HCT116 (cell line): Measurements from ENCODE around the gene TMEM223. TPM values are rescaled to one million over a fixed set of nuclear protein-coding genes. Genes with fewer than 3 reads are reported as not detected.

ENCODE experiments used
- ATAC-seq: fragments of 200-7000 bp; cut with Tn5 transposase; 2 replicates; pipeline ENCODE4 v1.9.1; 2020; ENCODE audit warnings: mild to moderate bottlenecking, moderate library complexity
- BruUV-seq: library from RNA; stranded (reverse); fragments of 400-500 nt; replicated peaks from 2 replicates; lab custom pipeline; 2021; lab: Mats Ljungman, UMichigan
- CTCF ChIA-PET: fragments of 300-600 bp; sonication (Branson Sonifier 250); formaldehyde crosslinking; loops from one replicate; lab custom pipeline; 2021; ENCODE audit warnings: antibody characterized with exemption; lab: Charles Lee
- POLR2A ChIA-PET: fragments of 300-600, 350-600 bp; sonication (Branson Sonifier 250); formaldehyde crosslinking; loops from one replicate; lab custom pipeline; 2021; ENCODE audit warnings: antibody characterized with exemption; lab: Charles Lee
- RAD21 ChIA-PET, 2 experiments: fragments of 300-600 bp; sonication (Branson Sonifier 250); formaldehyde crosslinking; loops; one replicate each; lab custom pipeline; 2023; ENCODE audit warnings: low total read pairs in 2 of 2; ENCODE audit not compliant: uncharacterized antibody in 2 of 2, unreplicated experiment in 2 of 2, low non-redundant PET in 1 of 2; lab: Charles Lee
- DNase-seq: peaks from one replicate; pipeline ENCODE4 v3.0.0-alpha.2; 2010; ENCODE audit warnings: low read depth, low spot score
- H2AFZ ChIP-seq: fragments of 200-600 bp; shearing (Covaris generic), sonication (generic); 2 replicates; pipeline ENCODE4 v1.6.1; 2017; ENCODE audit warnings: low read depth, mixed run types, mixed read lengths, antibody characterized with exemption, low read length; ENCODE audit not compliant: poor library complexity, severe bottlenecking
- H3K27ac ChIP-seq: 2 replicates; pipeline ENCODE4 v1.5.1; 2012; ENCODE audit warnings: low read depth, low read length
- H3K27me3 ChIP-seq: fragments of 200-600 bp; sonication (generic); 2 replicates; pipeline ENCODE4 v1.6.1; 2016; ENCODE audit warnings: mixed run types, low read length, mixed read lengths; ENCODE audit not compliant: insufficient read depth
- H3K36me3 ChIP-seq, 2 experiments: fragments of 200-500 bp in 1 of 2; fragments of 200-600 bp in 1 of 2; sonication (Bioruptor generic) in 1 of 2; sonication (generic) in 1 of 2; 2 replicates each; pipeline versions ENCODE4 v1.5.1 to v1.6.1; 2014 to 2016; ENCODE audit warnings: low read length in 2 of 2, inconsistent platforms in 1 of 2, mixed read lengths in 1 of 2, mixed run types in 1 of 2; ENCODE audit not compliant: insufficient read depth in 2 of 2, control insufficient read depth in 1 of 2
- H3K4me1 ChIP-seq, 2 experiments: fragments of 200-600 bp in 1 of 2; sonication (generic) in 1 of 2; 2 replicates each; pipeline versions ENCODE4 v1.5.1 to v1.6.1; 2012 to 2017; ENCODE audit warnings: low read length in 2 of 2, inconsistent platforms in 1 of 2, mild to moderate bottlenecking in 1 of 2, mixed read lengths in 1 of 2, mixed run types in 1 of 2, moderate library complexity in 1 of 2; ENCODE audit not compliant: insufficient read depth in 2 of 2, control insufficient read depth in 1 of 2
- H3K4me2 ChIP-seq: fragments of 200-600 bp; sonication (generic); 2 replicates; pipeline ENCODE4 v1.6.1; 2017; ENCODE audit warnings: mixed run types, low read length, mixed read lengths
- H3K4me3 ChIP-seq, 2 experiments: fragments of 200-600 bp in 1 of 2; sonication (generic) in 1 of 2; replicated peaks in 1 of 2; 2 replicates each; pipeline ENCODE4 v1.5.1; 2011 to 2016; ENCODE audit warnings: low read length in 2 of 2, control low read depth in 1 of 2, low read depth in 1 of 2, mild to moderate bottlenecking in 1 of 2, mixed read lengths in 1 of 2, mixed run types in 1 of 2
- H3K79me2 ChIP-seq: fragments of 200-600 bp; sonication (generic); 2 replicates; pipeline ENCODE4 v1.6.1; 2017; ENCODE audit warnings: mild to moderate bottlenecking, mixed run types, low read length, moderate library complexity, mixed read lengths; ENCODE audit not compliant: insufficient read depth
- H3K9ac ChIP-seq: fragments of 200-600 bp; sonication (generic); 2 replicates; pipeline ENCODE4 v1.6.1; 2016; ENCODE audit warnings: low read length, mixed read lengths
- H3K9me2 ChIP-seq: fragments of 200-600 bp; sonication (generic), shearing (Covaris generic); 2 replicates; pipeline ENCODE4 v1.6.1; 2017; ENCODE audit warnings: mixed run types, mild to moderate bottlenecking, moderate library complexity; ENCODE audit not compliant: insufficient read depth
- H3K9me3 ChIP-seq, 2 experiments: fragments of 200-500 bp in 1 of 2; fragments of 200-600 bp in 1 of 2; sonication (Bioruptor generic) in 1 of 2; sonication (generic) in 1 of 2; 2 replicates each; pipeline ENCODE4 v1.6.1; 2014 to 2017; ENCODE audit warnings: low read length in 2 of 2, mixed read lengths in 2 of 2, inconsistent platforms in 1 of 2, low read depth in 1 of 2, mild to moderate bottlenecking in 1 of 2, mixed run types in 1 of 2, moderate library complexity in 1 of 2; ENCODE audit not compliant: control insufficient read depth in 1 of 2, insufficient read depth in 1 of 2
- H4K20me1 ChIP-seq: fragments of 200-600 bp; sonication (generic), shearing (Covaris generic); 2 replicates; pipeline ENCODE4 v1.6.1; 2017; ENCODE audit warnings: mixed run types, mild to moderate bottlenecking, moderate library complexity; ENCODE audit not compliant: insufficient read depth
- CEBPB ChIP-seq: IDR thresholded peaks from 2 replicates; pipeline ENCODE4 v1.6.1; 2012; ENCODE audit warnings: low read depth
- CTCF ChIP-seq, 3 experiments: fragments of 200-600 bp in 1 of 3; sonication (generic) in 1 of 3; IDR thresholded peaks in 2 of 3; conservative IDR thresholded peaks in 1 of 3; 2 replicates each; pipeline ENCODE4 v1.5.1; 2012 to 2017; ENCODE audit warnings: low read depth in 2 of 3, low read length in 2 of 3, antibody characterized with exemption in 1 of 3, borderline replicate concordance in 1 of 3, control low read depth in 1 of 3, mild to moderate bottlenecking in 1 of 3, mixed read lengths in 1 of 3, mixed run types in 1 of 3, moderate library complexity in 1 of 3; ENCODE audit not compliant: insufficient read depth in 1 of 3
- EGR1 ChIP-seq: IDR thresholded peaks from 2 replicates; pipeline ENCODE4 v1.6.1; 2012; ENCODE audit warnings: low read depth
- EZH2 ChIP-seq: fragments of 200-600 bp; sonication (generic); IDR thresholded peaks from 2 replicates; pipeline ENCODE4 v1.6.1; 2017; ENCODE audit warnings: antibody characterized with exemption, mixed run types
- FOSL1 ChIP-seq: IDR thresholded peaks from 2 replicates; pipeline ENCODE4 v1.6.1; 2012; ENCODE audit warnings: low read depth
- MAX ChIP-seq: IDR thresholded peaks from 2 replicates; pipeline ENCODE4 v1.6.1; 2012
- POLR2A ChIP-seq: IDR thresholded peaks from 2 replicates; pipeline ENCODE4 v1.7.0; 2011; ENCODE audit warnings: borderline replicate concordance; ENCODE audit not compliant: insufficient read depth, insufficient read length; ENCODE audit errors: extremely low read depth
- POLR2AphosphoS5 ChIP-seq: IDR thresholded peaks from 2 replicates; pipeline ENCODE4 v1.6.1; 2011; ENCODE audit warnings: mild to moderate bottlenecking, low read depth, low read length, moderate library complexity
- REST ChIP-seq: IDR thresholded peaks from 2 replicates; pipeline ENCODE4 v1.6.1; 2012; ENCODE audit warnings: low read depth
- SIN3A ChIP-seq: IDR thresholded peaks from 2 replicates; pipeline ENCODE4 v1.6.1; 2012; ENCODE audit warnings: low read depth
- SP1 ChIP-seq: IDR thresholded peaks from 2 replicates; pipeline ENCODE4 v1.6.1; 2012; ENCODE audit warnings: low read depth
- TCF7L2 ChIP-seq: IDR thresholded peaks from 2 replicates; pipeline ENCODE4 v1.7.0; 2011; ENCODE audit warnings: borderline replicate concordance, inconsistent platforms; ENCODE audit not compliant: insufficient read depth, insufficient read length; ENCODE audit errors: extremely low read depth
- YY1 ChIP-seq: IDR thresholded peaks from 2 replicates; pipeline ENCODE4 v1.6.1; 2011; ENCODE audit warnings: low read length, low read depth, moderate library complexity, mild to moderate bottlenecking; ENCODE audit not compliant: insufficient replicate concordance; ENCODE audit errors: extremely low read depth
- ZNF274 ChIP-seq: fragments of 200-500 bp; sonication (Bioruptor generic); IDR thresholded peaks from 2 replicates; pipeline ENCODE4 v1.6.1; 2014; ENCODE audit warnings: mild to moderate bottlenecking, low read depth, low read length, inconsistent platforms
- intact Hi-C: fragments of 100-400 bp; cut with micrococcal nuclease; formaldehyde crosslinking; loops from 2 replicates; pipeline ENCODE4 v1.10.0; 2022
- total RNA-seq: library from RNA; stranded (reverse); gene quantifications from one replicate; pipeline ENCODE4 v1.2.1, GENCODE V29; 2021; ENCODE audit not compliant: unreplicated experiment

Gene TMEM223
- total RNA-seq, 1 experiment from 2014 or later = 18.4 TPM

GRCh38 chr11:62835336-62835735 is 43.5 kb upstream of the TMEM223 start:
- ChIA-PET POLR2A (no interaction called here), CTCF (interaction anchor here (0.5 kb wide), 1 partner anchor 161 kb away, joined by 5 read pairs; no protein-coding TSS in a partner anchor), RAD21 (no interaction called here)
- BruUV-seq = no TSS peak
- Histone ChIP-seq H3K4me2 (no peak overlapping the region), H3K79me2 (peaks cover 63% of the 10 kb centered on the region), H4K20me1 (no peaks in the 10 kb centered on the region; the same call in 1 of the 2 replicates), H3K4me1 (peaks cover 5 to 35% of the 10 kb centered on the region in 2 experiments), H3K36me3 (peaks cover 15 to 40% of the 10 kb centered on the region in 2 experiments), H3K9me3 (no peaks in the 10 kb centered on the region), H3K27ac (no peak overlapping the region), H2AFZ (no peak overlapping the region), H3K27me3 (no peaks in the 10 kb centered on the region), H3K9me2 (no peaks in the 10 kb centered on the region), H3K9ac (no peak overlapping the region), H3K4me3 (no peak overlapping the region)
- no peak for ATAC-seq
- intact Hi-C loops = no loop called here
- no peak for DNase-seq
- TF ChIP-seq ZNF274 (no peak), TCF7L2 (no peak), EGR1 (no peak), CTCF (IDR thresholded peaks at IDR 0.05 in 2 of 3, conservative IDR thresholded peaks at IDR 0.05 in 1 of 3; ENCODE audit: borderline replicate concordance in 1 of 3, insufficient read depth in 1 of 3, low read depth in 2 of 3, low read length in 2 of 3) (no peak), CEBPB (no peak), POLR2AphosphoS5 (no peak), YY1 (no peak), POLR2A (no peak), MAX (no peak), FOSL1 (no peak), SIN3A (no peak), SP1 (no peak), REST (no peak), EZH2 (no peak)
